ENCODE results near the gene TIAL1. TPM values are rescaled to one million over a fixed set of nuclear protein-coding genes. Genes with fewer than 3 reads are reported as not detected.

Gene TIAL1
- total RNA-seq, 2 experiments from 2014 or later: 159 to 174 TPM

- H3K36me3 Mint-ChIP-seq (ENCODE audit: low read depth): peaks cover 26% of the 10 kb centered on the region
- POLR2A ChIA-PET: interaction anchor here (0.6 to 13.4 kb wide), 33 partner anchors 11 to 788 kb away, joined by 3 to 138 read pairs (median 7); partner anchors contain the start of genes BAG3, CACUL1, DENND10 and GRK5
These were observed 54.3 kb downstream of the TIAL1 start, which contains the start of gene RGS10 for GRCh38 chr10:119542357-119542987. Gene RGS10 (minus strand): TSS chr10:119542719. CDS start chr10:119542638, 81 bp downstream.

DNA sequence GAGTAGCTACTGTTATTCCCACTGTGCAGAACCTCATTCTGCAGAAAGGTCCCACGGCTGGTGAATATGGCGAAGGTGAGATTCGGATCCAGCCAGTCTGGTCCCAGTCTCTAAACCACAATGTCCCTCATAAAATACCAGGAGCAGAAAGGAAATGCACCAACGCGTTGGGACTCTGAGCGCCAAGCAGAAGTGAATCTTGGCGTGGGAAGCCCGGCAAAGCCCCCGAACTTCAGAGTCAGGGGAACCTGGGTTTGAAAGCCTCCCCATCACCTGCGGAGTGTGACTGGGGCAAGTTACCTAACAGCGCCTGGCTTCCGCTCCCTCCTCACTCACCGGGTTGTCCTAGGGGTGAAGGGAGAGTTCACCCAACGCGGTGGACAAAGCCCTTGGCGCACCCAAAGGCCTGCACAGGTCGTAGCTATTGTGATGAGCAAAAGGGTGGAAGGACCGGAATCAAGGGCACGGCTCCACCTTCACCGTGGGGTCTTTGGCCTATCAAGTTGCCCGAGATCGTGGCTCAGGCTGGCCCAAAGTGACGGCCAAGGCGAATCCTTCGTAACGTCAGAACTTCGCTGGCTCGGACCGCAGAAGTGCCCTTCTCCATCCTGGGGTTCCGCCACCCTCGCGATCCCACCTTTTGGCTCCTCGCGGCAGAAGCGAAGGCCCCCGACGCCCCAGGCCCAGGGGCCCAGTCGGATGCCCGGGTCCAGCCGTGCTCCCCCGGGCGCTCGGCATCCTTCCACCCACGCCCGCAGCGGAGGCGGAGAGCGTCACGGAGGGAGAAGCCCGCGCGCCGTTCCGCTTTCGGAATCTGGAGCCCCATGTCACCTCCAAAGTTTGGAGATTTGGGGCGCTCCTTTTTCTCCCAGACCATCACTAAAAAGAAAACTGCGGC lies 55.1 kb downstream of the TIAL1 start:
- Mint-ChIP-seq H3K4me3 (peak overlapping the region; percentile 88), H3K36me3 (ENCODE audit: low read depth) (peaks cover 30% of the 10 kb centered on the region), H3K27ac (peak overlapping the region; percentile 95), H3K9me3 (no peaks in the 10 kb centered on the region), H3K27me3 (no peaks in the 10 kb centered on the region), H3K4me1 (ENCODE audit: low read depth) (peaks cover 56% of the 10 kb centered on the region)
- Histone ChIP-seq H3K4me1 (ENCODE audit: insufficient read depth, low read length) (peaks cover 55% of the 10 kb centered on the region), H3K4me3 (ENCODE audit: low read length) (peak overlapping the region; percentile 92), H3K27me3 (ENCODE audit: control insufficient read depth in 1 of 2, insufficient read depth in 2 of 2, low read length in 2 of 2) (no peaks in the 10 kb centered on the region), H3K27ac (ENCODE audit: low read depth in 1 of 2, low read length in 2 of 2) (peak overlapping the region; percentile 70 to 84), H3K9me3 (ENCODE audit: control insufficient read depth in 1 of 2, insufficient read depth in 1 of 2, low read length in 2 of 2) (no peaks in the 10 kb centered on the region), H3K36me3 (ENCODE audit: insufficient read depth, low read length) (peaks cover 1% of the 10 kb centered on the region)
- ChIA-PET POLR2A (interaction anchor here (0.6 to 13.4 kb wide), 31 partner anchors 10 to 787 kb away, joined by 3 to 138 read pairs (median 7); partner anchors contain the start of genes BAG3, CACUL1, DENND10 and GRK5), CTCF (interaction anchor here (0.9 to 3.4 kb wide), 16 partner anchors 9 to 342 kb away, joined by 3 to 14 read pairs (median 6); partner anchors contain the start of gene GRK5)
- TF ChIP-seq CTCF (IDR thresholded peaks at IDR 0.05): no peak
- DNase-seq (peak; percentile 19 to 75 (median 38)), ATAC-seq (ENCODE audit: poor library complexity) (peak; percentile 15)
- intact Hi-C loops (cut with DNase I, micrococcal nuclease): loop anchor here (1.0 to 5.0 kb wide), 14 partner anchors 25 to 363 kb away; partner anchors contain the start of genes BAG3 (in 2 of the 2), GRK5 (in 1 of the 2), INPP5F (in 1 of the 2) and PRDX3 (in 1 of the 2)

More at GRCh38 chr10:119542357-119542987, 54.3 kb downstream of the TIAL1 start, which contains the start of gene RGS10:
- H3K36me3 ChIP-seq (ENCODE audit: insufficient read depth, low read length): no peaks in the 10 kb centered on the region
- peak within 1 kb of the TSS; percentile 70 to 84 for H3K27ac ChIP-seq (ENCODE audit: low read depth in 1 of 2, low read length in 2 of 2)
- H3K27me3 ChIP-seq (ENCODE audit: control insufficient read depth in 1 of 2, insufficient read depth in 2 of 2, low read length in 2 of 2): no peaks in the 10 kb centered on the region
- intact Hi-C loops (cut with DNase I, micrococcal nuclease): loop anchor here (1.0 to 5.0 kb wide), 13 partner anchors 26 to 364 kb away; partner anchors contain the start of genes BAG3 (in 2 of the 2), GRK5 (in 1 of the 2), INPP5F (in 1 of the 2) and PRDX3 (in 1 of the 2)
- peak within 1 kb of the TSS; percentile 95 for H3K27ac Mint-ChIP-seq
- H3K9me3 ChIP-seq (ENCODE audit: control insufficient read depth in 1 of 2, insufficient read depth in 1 of 2, low read length in 2 of 2): no peaks in the 10 kb centered on the region
- peak within 1 kb of the TSS; percentile 92 for H3K4me3 ChIP-seq (ENCODE audit: low read length)
- peak within 1 kb of the TSS; percentile 98 for H3K4me3 Mint-ChIP-seq
- DNase-seq (peak; percentile 71 to 93 (median 88)), ATAC-seq (ENCODE audit: poor library complexity) (peak; percentile 75)
- peaks cover 47% of the 10 kb centered on the region for H3K4me1 ChIP-seq (ENCODE audit: insufficient read depth, low read length)
- H3K27me3 Mint-ChIP-seq: no peaks in the 10 kb centered on the region
- H3K4me1 Mint-ChIP-seq (ENCODE audit: low read depth): peaks cover 48% of the 10 kb centered on the region
- H3K9me3 Mint-ChIP-seq: no peaks in the 10 kb centered on the region
- no peak for TF ChIP-seq CTCF (IDR thresholded peaks at IDR 0.05)
- CTCF ChIA-PET: interaction anchor here (0.6 to 3.4 kb wide), 30 partner anchors 8 to 343 kb away, joined by 3 to 14 read pairs (median 5); partner anchors contain the start of gene GRK5

GRCh38 chr10:119541046-119541445 lies 55.7 kb downstream of the TIAL1 start:
- peaks cover 62% of the 10 kb centered on the region for H3K4me1 ChIP-seq (ENCODE audit: insufficient read depth, low read length)
- ATAC-seq (ENCODE audit: poor library complexity): no peak
- POLR2A ChIA-PET: interaction anchor here (1.0 to 13.4 kb wide), 10 partner anchors 10 to 334 kb away, joined by 3 to 138 read pairs (median 19); partner anchors contain the start of genes BAG3, GRK5 and MCMBP

More at GRCh38 chr10:119541046-119541445, 55.7 kb downstream of the TIAL1 start:
- H3K36me3 Mint-ChIP-seq (ENCODE audit: low read depth): peaks cover 37% of the 10 kb centered on the region
- peak in 3 of 14 experiments; percentile 12 to 26 (median 26) for DNase-seq
- H3K9me3 Mint-ChIP-seq: no peaks in the 10 kb centered on the region
- H3K27ac Mint-ChIP-seq: peak overlapping the region; percentile 95
- Histone ChIP-seq H3K36me3 (ENCODE audit: insufficient read depth, low read length) (peaks cover 7% of the 10 kb centered on the region), H3K27me3 (ENCODE audit: control insufficient read depth in 1 of 2, insufficient read depth in 2 of 2, low read length in 2 of 2) (no peaks in the 10 kb centered on the region), H3K27ac (ENCODE audit: low read depth in 1 of 2, low read length in 2 of 2) (peak overlapping the region in 1 of 2 donors; percentile 22), H3K4me3 (ENCODE audit: low read length) (peak overlapping the region; percentile 92), H3K9me3 (ENCODE audit: control insufficient read depth in 1 of 2, insufficient read depth in 1 of 2, low read length in 2 of 2) (no peaks in the 10 kb centered on the region)
- no peak for TF ChIP-seq CTCF (IDR thresholded peaks at IDR 0.05)
- intact Hi-C loops (cut with DNase I, micrococcal nuclease): loop anchor here (2.0 to 5.0 kb wide), 4 partner anchors 24 to 234 kb away; partner anchors contain the start of gene BAG3 (in 1 of the 2)
- no peaks in the 10 kb centered on the region for H3K27me3 Mint-ChIP-seq
- H3K4me3 Mint-ChIP-seq: peak overlapping the region; percentile 88
- peaks cover 63% of the 10 kb centered on the region for H3K4me1 Mint-ChIP-seq (ENCODE audit: low read depth)
- CTCF ChIA-PET: interaction anchor here (0.9 to 3.4 kb wide), 4 partner anchors 10 to 334 kb away, joined by 3 to 14 read pairs (median 4); partner anchors contain the start of gene GRK5

Data from CD4-positive, alpha-beta T cell (primary cell).